Lower leg skin (tissue), 3 donors: ENCODE data around the gene GRIA1.

ENCODE experiments used
- POLR2A ChIP-seq, 2 donors: fragments of 450-650 bp; IDR thresholded peaks; one replicate each; pipeline ENCODE4 v1.6.1; 2016 to 2017; ENCODE audit warnings: antibody characterized with exemption in 2 of 2, mild to moderate bottlenecking in 1 of 2, moderate library complexity in 1 of 2
- TF ChIP-seq, protein P1 (sequence below), 3 donors: fragments of 450-650 bp; IDR thresholded peaks; one replicate each; pipeline ENCODE4 v1.5.1; 2016; ENCODE audit warnings: antibody characterized with exemption in 3 of 3, mild to moderate bottlenecking in 3 of 3, moderate library complexity in 2 of 3

DNA sequence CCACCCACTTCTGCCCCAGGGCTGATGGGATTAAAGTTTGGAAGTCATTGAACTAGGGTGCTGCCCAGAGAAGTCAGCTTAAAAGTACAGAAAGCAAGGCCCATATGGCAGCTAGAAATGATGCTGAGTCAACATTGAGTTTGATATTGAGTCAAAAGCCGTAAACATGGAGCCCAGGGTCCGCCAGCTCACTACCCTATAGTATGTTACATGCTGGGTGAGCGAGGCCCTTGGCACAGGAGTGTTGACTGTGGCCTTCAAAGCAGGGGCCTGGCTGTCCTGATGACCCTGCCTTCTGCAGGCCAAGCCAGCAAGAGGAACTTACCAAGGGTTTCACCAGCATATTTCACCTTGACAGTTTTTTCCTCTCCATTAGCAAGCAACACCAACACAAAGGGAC lies 222.5 kb downstream of the GRIA1 start:
- TF ChIP-seq POLR2A (IDR thresholded peaks at IDR 0.05) = no peak
- TF ChIP-seq, protein P1, sequence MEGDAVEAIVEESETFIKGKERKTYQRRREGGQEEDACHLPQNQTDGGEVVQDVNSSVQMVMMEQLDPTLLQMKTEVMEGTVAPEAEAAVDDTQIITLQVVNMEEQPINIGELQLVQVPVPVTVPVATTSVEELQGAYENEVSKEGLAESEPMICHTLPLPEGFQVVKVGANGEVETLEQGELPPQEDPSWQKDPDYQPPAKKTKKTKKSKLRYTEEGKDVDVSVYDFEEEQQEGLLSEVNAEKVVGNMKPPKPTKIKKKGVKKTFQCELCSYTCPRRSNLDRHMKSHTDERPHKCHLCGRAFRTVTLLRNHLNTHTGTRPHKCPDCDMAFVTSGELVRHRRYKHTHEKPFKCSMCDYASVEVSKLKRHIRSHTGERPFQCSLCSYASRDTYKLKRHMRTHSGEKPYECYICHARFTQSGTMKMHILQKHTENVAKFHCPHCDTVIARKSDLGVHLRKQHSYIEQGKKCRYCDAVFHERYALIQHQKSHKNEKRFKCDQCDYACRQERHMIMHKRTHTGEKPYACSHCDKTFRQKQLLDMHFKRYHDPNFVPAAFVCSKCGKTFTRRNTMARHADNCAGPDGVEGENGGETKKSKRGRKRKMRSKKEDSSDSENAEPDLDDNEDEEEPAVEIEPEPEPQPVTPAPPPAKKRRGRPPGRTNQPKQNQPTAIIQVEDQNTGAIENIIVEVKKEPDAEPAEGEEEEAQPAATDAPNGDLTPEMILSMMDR (IDR thresholded peaks at IDR 0.05) = no peak
